Activated CD8-positive, alpha-beta memory T cell treated with anti-CD3 and anti-CD28 coated beads for 24 hours (primary cell): ENCODE measurements around the gene CHKA.
A peak's percentile ranks its signal among the peaks of the same experiment; 100 is the strongest.

Source experiments
- DNase-seq: peaks from one replicate; pipeline ENCODE4 v3.0.0-alpha.2; 2020

Gene CHKA

GRCh38 chr11:68012044-68012842 lies 108.9 kb downstream of the CHKA start:
- DNase-seq: no peak

GRCh38 chr11:68011051-68011943 lies 109.9 kb downstream of the CHKA start:
- no peak for DNase-seq

GRCh38 chr11:68010090-68011041 lies 110.8 kb downstream of the CHKA start, which contains the start of gene ALDH3B1:
ALDH3B1 (plus strand) TSS chr11:68010327; CDS start chr11:68015298, 4,971 bp downstream.
- DNase-seq: no peak

- no peak for DNase-seq
Measured at GRCh38 chr11:68009391-68010089, 111.6 kb downstream of the CHKA start.

- DNase-seq: no peak
Measured at GRCh38 chr11:68008381-68009337, 112.5 kb downstream of the CHKA start.

- no peak for DNase-seq
Measured at GRCh38 chr11:68007498-68008380, 113.4 kb downstream of the CHKA start.

GRCh38 chr11:68006606-68007166 lies 114.5 kb downstream of the CHKA start:
- DNase-seq: no peak

- DNase-seq: no peak
Measured at GRCh38 chr11:68004551-68005335, 116.4 kb downstream of the CHKA start.

GRCh38 chr11:68003846-68004550 lies 117.2 kb downstream of the CHKA start, which contains the start of gene UNC93B1:
UNC93B1 (minus strand) TSS chr11:68004097; CDS start chr11:68004043, 54 bp downstream.
- DNase-seq: peak; percentile 92

- peak; percentile 65 for DNase-seq
Measured at GRCh38 chr11:68002938-68003845, 118.0 kb downstream of the CHKA start.
